ENCODE data around the gene ZPR1.
"Not testable (repeated sequence)": the region's sequence is repeated elsewhere in the genome, so short reads cannot be mapped to it uniquely, and the experiment has no call there.

ZPR1 gene

DNA sequence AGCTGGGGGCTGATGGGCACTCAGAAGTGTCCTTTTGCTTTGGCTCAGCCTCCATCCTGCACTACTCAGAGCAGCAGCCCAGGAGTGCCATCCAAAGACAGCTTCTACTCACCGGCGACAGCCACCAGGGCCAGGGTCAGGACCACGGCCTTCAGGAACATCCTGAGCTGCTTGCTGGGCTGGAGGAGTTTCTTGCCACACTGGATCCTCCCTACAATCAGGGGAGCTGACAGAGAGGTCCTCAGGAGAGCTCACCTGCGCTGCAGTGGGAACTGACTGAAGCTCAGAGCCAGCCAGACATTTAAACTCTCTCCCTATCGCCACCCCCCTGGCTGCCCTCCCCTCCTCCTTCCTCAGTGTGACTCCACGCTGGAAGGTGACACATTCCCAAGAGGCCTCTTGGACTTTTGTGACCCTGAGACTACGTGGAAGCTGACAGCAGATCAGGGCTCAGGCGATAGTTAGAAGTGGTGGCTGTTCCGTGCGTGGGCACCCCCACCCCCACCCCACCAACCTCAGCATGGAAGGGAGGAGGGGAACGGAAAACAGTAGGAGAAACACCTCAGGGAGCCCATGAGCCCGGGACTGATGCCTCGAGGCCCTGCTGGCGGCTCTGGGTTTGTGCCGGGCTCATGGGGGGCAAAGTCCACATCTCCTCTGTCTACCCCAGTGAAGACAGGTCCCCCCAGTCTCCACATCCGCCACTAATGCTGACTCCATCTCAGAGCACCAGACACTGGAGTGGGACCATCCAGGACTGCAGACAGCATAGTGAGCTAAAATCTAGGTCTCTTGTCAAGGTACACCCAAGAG, 35.4 kb upstream of the ZPR1 start, which contains the start of gene APOA4:
Gene APOA4, minus strand, starts transcription at position 274 of the 813 bp plus-strand sequence. Its CDS starts 113 bp downstream, at position 161.
- no peak for DNase-seq

- no peak for DNase-seq
Measured at GRCh38 chr11:116822575-116822974, 34.8 kb upstream of the ZPR1 start.

- no peak for DNase-seq
Measured at GRCh38 chr11:116821050-116821918, 33.5 kb upstream of the ZPR1 start.

DNA sequence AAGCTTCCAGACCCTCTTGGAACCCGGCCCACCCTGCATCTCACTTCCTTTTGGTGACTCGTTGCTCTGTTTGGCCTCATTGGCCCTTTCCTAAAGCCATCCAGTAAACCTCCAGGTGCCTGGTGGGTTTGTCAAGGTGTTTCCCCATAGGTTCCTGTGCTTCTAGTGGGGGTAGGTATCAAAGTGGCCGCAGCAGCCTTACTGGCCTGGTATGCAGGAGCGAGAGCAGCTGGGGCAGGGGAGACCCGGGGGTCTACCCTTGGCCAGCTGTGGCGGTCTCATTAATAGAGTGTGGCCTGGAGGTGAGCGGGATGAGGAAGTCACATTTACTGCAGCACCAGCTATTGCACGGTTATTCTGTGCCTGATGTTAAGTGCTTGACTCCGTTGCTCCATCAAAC, 31.2 kb upstream of the ZPR1 start:
- no peak for DNase-seq

DNA sequence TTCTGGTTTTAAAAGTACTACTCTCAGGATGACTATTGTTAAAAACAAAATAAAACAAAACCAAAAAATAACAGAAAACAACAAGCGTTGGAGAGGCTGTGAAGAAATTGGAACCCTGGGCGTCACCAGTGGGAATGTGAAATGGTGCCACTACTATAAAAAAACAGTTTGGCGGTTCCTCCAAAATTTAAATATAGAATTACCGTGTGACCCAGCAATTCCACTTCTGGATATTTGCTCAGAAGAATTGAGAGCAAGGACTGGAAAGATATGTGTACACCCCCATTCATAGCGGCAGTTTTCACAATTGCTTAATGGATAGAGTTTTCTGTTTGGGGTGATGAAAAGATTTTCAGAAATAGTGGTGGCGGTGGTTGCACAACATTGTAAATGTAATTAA, 26.7 kb upstream of the ZPR1 start:
- DNase-seq = no peak

DNA sequence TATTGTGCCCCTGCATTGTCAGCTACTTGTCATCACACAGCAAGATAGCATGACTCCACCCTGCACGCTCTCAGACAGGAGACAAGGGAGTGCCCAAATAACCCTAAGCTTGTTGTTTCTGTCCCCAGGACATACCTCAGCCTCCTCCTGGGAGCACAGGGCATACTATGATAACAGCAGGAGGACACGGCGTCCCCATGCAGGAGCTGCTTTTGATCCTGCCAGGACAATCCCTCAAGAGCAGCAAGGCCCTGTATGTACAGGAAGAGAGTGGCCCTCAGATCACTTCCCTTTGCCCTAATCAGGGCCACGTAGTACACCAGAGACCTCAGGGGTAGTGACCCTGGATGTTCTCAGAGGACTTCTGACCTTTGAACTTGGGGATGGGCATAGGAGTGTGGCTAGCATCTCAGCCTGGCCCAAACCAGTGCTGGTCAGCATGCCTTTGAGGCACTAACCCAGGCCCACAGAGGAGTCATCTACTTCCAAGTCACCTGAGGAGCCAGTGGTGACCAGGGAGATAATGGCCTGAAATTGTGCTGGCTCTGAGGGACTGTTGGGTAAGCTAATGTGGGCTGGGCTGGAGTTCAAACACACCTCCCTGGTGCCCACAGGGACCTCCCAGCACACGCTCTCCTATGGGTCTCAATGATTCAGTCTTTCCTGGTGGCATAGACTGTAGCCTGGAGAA, 26.1 kb upstream of the ZPR1 start:
- peak; percentile 18 for DNase-seq

- DNase-seq = peak; percentile 17
Measured at GRCh38 chr11:116813170-116813569, 25.3 kb upstream of the ZPR1 start.

GRCh38 chr11:116812109-116812508, 24.3 kb upstream of the ZPR1 start:
- DNase-seq = no peak

- DNase-seq = no peak
Measured at GRCh38 chr11:116811194-116811593, 23.4 kb upstream of the ZPR1 start.

DNA sequence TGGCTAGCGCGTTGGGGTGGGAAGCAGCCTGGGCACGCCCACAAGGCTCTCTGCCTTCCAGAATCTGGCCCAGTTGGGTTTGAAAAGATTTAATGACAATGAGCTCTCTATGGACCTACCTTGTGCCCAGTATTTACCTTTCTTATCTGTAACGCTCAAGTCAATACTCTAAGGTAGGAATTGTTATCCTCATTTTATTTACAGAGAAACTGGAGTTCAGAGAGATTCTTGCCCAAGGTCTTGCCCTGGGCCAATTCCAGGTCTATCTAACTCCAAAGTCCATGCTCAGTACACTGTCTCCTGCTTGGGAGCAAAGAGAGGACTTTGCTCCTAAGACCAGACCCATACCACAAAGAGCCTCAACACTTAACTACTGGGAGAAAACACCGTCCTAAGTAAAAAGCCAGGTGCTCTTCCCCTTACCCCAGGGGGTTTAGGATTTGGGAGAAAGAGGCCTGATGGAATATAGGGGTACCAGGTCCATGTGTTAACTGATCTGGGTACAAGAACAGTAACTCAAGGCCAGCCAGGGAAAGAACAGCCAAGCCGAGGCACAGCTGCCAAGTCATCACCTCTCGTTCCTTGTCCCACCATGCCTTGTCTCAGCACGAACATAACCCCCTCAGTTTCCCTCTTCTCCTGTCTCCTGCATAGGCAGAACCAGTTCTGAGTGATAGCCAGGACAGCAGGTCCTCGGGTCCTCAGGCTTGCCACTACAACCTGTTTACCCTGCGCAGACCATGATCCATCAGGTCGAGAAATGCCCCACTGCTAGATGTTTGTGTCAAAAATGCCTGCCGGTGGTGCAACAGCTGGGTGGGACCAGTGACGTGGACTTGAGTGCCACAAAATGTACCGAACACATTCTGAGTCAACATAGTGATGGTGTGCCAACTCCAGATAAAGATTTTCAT, 20.7 kb upstream of the ZPR1 start:
- peak; percentile 15 for DNase-seq

DNA sequence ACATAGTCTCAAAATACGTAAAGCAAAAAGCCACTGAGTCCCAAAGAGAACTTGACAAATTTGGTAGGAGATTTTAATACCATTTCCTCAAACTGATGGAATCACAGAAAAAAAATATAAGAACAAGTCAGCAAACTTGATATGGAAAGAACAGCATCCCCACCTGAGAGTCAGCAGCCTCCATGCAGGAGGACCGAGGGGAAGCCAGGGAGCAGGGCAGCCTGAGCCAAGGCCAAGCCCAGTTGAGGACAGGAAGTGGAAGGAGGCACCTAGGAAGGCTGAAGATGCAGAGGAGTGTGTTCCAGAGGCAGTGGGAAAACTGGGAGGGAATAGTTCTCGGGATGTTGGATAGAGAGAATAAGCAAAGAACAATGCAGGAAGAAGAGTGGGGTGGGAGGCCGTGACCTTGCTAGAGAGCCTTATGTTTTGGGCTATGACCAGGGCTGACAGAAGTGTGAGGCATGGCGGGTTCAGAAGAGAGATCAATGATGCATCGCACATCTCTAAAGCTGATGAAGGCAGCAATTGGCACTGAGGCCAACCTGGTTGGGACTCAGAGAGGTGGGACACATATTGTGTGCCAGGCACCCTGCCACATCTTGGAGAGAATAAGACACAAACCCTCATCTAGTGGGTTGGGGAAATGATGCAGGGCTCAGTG, 19.9 kb upstream of the ZPR1 start:
- peak; percentile 18 for DNase-seq

DNA sequence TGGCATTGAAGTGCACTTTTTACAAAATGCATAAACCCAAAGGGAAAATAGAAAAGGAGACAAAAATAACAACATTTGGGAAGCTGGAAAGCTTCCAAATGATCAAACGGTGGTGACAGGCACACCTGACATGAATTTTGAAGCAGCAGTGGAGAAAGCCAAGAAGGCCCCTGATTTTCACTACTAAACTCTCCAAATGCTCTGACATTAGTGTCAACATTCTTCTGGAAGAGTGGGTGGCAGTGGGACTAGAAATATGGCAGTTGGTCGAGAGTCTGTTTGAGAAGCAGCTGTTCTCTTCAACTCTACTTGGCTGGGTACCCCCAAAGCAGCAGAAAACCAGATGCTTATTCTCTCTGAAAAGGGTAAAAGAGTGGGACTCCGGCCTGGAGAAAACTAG, 16.2 kb upstream of the ZPR1 start:
- DNase-seq = no peak

DNA sequence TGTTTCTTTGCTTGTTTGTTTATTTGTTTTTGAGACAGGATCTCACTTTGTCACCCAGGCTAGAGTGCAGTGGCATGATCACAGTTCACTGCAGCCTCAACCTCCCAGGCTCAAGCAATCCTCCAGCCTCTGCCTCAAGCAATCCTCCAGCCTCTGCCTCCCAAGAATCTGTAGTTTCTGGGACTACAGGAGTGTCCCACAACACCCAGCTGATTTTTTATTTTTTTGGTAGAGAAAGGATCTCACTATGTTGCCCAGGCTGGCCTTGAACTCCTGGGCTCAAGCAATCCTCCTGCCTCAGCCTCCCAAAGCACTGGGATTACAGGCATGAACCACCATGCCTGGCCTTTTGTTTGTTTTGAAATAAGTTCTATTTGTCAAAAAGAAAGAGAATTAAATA, 13.8 kb upstream of the ZPR1 start:
- DNase-seq = not testable (repeated sequence)

DNA sequence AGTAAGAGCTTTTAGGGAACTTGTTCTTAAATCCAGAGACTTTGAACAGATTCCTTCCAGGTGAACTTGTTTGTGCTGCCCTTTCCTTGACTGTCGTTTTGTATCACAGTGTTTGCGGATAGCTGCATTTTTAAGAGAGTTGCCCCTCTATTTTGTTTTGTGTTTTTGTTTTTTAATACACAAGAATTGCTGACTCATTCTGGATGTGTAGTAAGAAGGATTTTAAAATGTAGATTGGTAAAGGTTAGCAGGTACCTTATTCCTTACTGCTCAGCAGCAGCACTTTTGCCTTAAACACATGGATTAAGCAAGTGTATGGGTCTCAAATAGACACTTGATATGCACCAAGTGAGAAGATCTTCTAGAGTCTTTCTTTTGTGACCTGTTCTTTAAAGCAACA, 12.8 kb upstream of the ZPR1 start:
- DNase-seq = no peak

GRCh38 chr11:116798368-116798767, 10.5 kb upstream of the ZPR1 start:
- DNase-seq = peak; percentile 18

- no peak for DNase-seq
Measured at GRCh38 chr11:116797816-116798215, 10.0 kb upstream of the ZPR1 start.

- no peak for DNase-seq
Measured at GRCh38 chr11:116796548-116796947, 8.7 kb upstream of the ZPR1 start.

DNA sequence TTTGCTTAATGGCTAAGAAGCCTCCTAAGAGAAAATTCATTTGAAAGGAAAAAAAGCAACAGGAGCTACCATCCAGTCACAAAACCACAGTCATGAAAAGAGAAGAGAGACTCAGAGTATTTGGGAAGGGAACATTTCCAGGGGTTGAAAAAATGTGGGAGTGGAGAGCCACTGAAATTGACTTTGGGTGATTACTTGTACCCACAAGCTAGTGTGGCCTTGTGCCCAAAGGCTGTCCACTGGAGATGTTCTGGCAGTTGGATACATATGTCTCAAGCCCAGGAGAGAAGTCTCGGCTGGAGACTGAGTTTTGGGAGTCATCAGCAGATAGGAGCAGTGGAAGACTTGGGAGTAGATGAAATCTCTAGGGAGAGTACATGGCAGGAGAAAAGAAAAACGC, 7.0 kb upstream of the ZPR1 start:
- DNase-seq = no peak

DNA sequence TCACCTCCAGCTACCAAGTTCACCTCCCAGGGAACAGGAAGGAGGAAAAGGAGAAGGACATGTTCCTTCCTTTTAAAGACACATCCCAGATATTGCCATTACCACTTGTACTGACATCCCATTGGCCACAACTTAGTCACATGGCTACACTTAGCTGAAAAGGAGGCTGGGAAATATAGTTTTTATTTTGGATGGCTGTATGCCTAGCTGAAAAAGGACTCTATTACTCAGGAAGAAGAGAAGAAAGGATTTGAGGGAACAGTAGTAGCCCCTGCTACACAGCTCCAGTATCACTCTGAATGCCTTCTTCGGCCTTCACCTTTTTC, 5.9 kb upstream of the ZPR1 start:
- no peak for DNase-seq

DNA sequence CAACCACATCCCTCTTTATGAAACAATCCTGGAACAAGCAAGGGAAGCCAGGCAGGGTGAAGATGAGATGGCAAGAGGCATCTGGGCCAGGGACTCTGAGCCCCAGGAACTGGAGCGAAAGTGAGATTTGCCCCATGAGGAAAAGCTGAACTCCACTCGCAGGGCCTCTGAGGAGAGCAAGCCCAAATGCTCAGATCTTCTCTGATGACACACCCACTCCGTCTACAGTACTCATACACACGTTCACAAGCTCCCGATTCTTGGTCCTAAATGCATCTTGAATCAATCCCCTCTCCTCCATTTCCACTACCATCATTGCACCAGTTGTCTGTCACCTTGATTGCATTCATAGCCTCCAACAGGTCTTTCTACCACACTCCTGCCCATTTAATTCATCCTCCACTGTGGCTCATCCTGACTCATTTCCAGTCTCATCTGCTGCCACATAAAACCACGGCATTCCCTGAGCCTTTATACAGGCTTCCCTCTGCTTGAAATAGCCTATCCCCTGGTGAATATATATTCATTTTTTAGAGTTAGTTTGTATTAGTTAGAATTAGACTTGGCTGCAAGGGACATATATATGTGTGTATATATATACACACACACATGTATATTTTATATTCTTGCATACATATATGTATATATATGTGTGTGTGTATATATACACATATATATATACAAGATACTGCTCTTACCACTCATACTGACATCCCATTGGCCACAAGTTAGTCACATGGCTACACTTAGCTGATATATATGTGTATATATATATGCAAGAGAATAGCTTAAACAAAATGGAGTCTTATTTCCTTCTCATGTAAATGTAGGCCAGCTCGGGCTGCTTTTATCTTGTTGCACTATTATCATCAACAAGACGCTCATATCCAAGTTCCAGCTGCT, 5.3 kb upstream of the ZPR1 start:
- DNase-seq = no peak
